IPS-18a (cell line): ENCODE measurements around the gene CUL1.

Experiments
- H3K27ac ChIP-seq: one replicate; pipeline ENCODE4 v1.5.1; 2013; ENCODE audit warnings: low read length
- H3K27me3 ChIP-seq: one replicate; pipeline ENCODE4 v1.6.1; 2013; ENCODE audit warnings: mild to moderate bottlenecking, low read length; ENCODE audit not compliant: control insufficient read depth, insufficient read depth
- H3K36me3 ChIP-seq: one replicate; pipeline ENCODE4 v1.6.1; 2013; ENCODE audit warnings: low read depth, low read length; ENCODE audit not compliant: control insufficient read depth
- H3K4me1 ChIP-seq: one replicate; pipeline ENCODE4 v1.6.1; 2013; ENCODE audit warnings: low read depth, low read length; ENCODE audit not compliant: control insufficient read depth
- H3K4me3 ChIP-seq: one replicate; pipeline ENCODE4 v1.5.1; 2013; ENCODE audit warnings: low read length
- H3K9ac ChIP-seq: one replicate; pipeline ENCODE4 v1.6.1; 2013; ENCODE audit warnings: mild to moderate bottlenecking, low read length, moderate library complexity
- H3K9me3 ChIP-seq: one replicate; pipeline ENCODE4 v1.6.1; 2013; ENCODE audit warnings: low read depth, low read length; ENCODE audit not compliant: control insufficient read depth

Gene CUL1

GRCh38 chr7:148722340-148723165 is 23.9 kb downstream of the CUL1 start:
- no peaks in the 10 kb centered on the region for H3K36me3 ChIP-seq
- H3K9me3 ChIP-seq: no peaks in the 10 kb centered on the region
- H3K4me1 ChIP-seq: peaks cover 18% of the 10 kb centered on the region
- H3K27me3 ChIP-seq: no peaks in the 10 kb centered on the region
- H3K9ac ChIP-seq: no peak overlapping the region
- no peak overlapping the region for H3K4me3 ChIP-seq
- H3K27ac ChIP-seq: no peak overlapping the region

GRCh38 chr7:148723166-148723559 is 24.5 kb downstream of the CUL1 start:
- Histone ChIP-seq H3K9me3 (no peaks in the 10 kb centered on the region), H3K4me3 (no peak overlapping the region), H3K9ac (no peak overlapping the region), H3K4me1 (peaks cover 18% of the 10 kb centered on the region), H3K27ac (no peak overlapping the region), H3K36me3 (no peaks in the 10 kb centered on the region), H3K27me3 (no peaks in the 10 kb centered on the region)

GRCh38 chr7:148723846-148724245 is 25.1 kb downstream of the CUL1 start:
- Histone ChIP-seq H3K9me3 (no peaks in the 10 kb centered on the region), H3K27ac (no peak overlapping the region), H3K27me3 (no peaks in the 10 kb centered on the region), H3K9ac (no peak overlapping the region), H3K4me1 (peaks cover 18% of the 10 kb centered on the region), H3K36me3 (no peaks in the 10 kb centered on the region), H3K4me3 (no peak overlapping the region)

GRCh38 chr7:148726385-148726784 is 27.7 kb downstream of the CUL1 start:
- no peaks in the 10 kb centered on the region for H3K9me3 ChIP-seq
- no peak overlapping the region for H3K27ac ChIP-seq
- H3K4me3 ChIP-seq: no peak overlapping the region
- H3K27me3 ChIP-seq: no peaks in the 10 kb centered on the region
- peaks cover 10% of the 10 kb centered on the region for H3K36me3 ChIP-seq
- peaks cover 9% of the 10 kb centered on the region for H3K4me1 ChIP-seq
- no peak overlapping the region for H3K9ac ChIP-seq

- Histone ChIP-seq H3K4me3 (no peak overlapping the region), H3K9ac (no peak overlapping the region), H3K27me3 (no peaks in the 10 kb centered on the region), H3K36me3 (peaks cover 20% of the 10 kb centered on the region), H3K4me1 (peaks cover 1% of the 10 kb centered on the region), H3K9me3 (no peaks in the 10 kb centered on the region), H3K27ac (no peak overlapping the region)
These were observed 29.0 kb downstream of the CUL1 start for GRCh38 chr7:148727501-148728278.

GRCh38 chr7:148729984-148730733 is 31.5 kb downstream of the CUL1 start:
- Histone ChIP-seq H3K9ac (no peak overlapping the region), H3K9me3 (no peaks in the 10 kb centered on the region), H3K4me3 (no peak overlapping the region), H3K27ac (no peak overlapping the region), H3K27me3 (no peaks in the 10 kb centered on the region), H3K4me1 (no peaks in the 10 kb centered on the region), H3K36me3 (peaks cover 39% of the 10 kb centered on the region)

- H3K27ac ChIP-seq: no peak overlapping the region
- peaks cover 40% of the 10 kb centered on the region for H3K36me3 ChIP-seq
- no peak overlapping the region for H3K9ac ChIP-seq
- no peaks in the 10 kb centered on the region for H3K27me3 ChIP-seq
- no peaks in the 10 kb centered on the region for H3K9me3 ChIP-seq
- no peaks in the 10 kb centered on the region for H3K4me1 ChIP-seq
- no peak overlapping the region for H3K4me3 ChIP-seq
These were observed 34.2 kb downstream of the CUL1 start for GRCh38 chr7:148732862-148733261.

GRCh38 chr7:148733496-148733895 is 34.8 kb downstream of the CUL1 start:
- no peaks in the 10 kb centered on the region for H3K9me3 ChIP-seq
- no peak overlapping the region for H3K4me3 ChIP-seq
- H3K9ac ChIP-seq: no peak overlapping the region
- H3K27ac ChIP-seq: no peak overlapping the region
- peaks cover 46% of the 10 kb centered on the region for H3K36me3 ChIP-seq
- no peaks in the 10 kb centered on the region for H3K4me1 ChIP-seq
- no peaks in the 10 kb centered on the region for H3K27me3 ChIP-seq

- H3K27me3 ChIP-seq: no peaks in the 10 kb centered on the region
- H3K9ac ChIP-seq: no peak overlapping the region
- H3K27ac ChIP-seq: no peak overlapping the region
- no peaks in the 10 kb centered on the region for H3K9me3 ChIP-seq
- H3K4me3 ChIP-seq: no peak overlapping the region
- H3K4me1 ChIP-seq: no peaks in the 10 kb centered on the region
- peaks cover 49% of the 10 kb centered on the region for H3K36me3 ChIP-seq
These were observed 36.4 kb downstream of the CUL1 start for GRCh38 chr7:148735141-148735540.

GRCh38 chr7:148735967-148736366 is 37.3 kb downstream of the CUL1 start:
- Histone ChIP-seq H3K9me3 (no peaks in the 10 kb centered on the region), H3K36me3 (peaks cover 50% of the 10 kb centered on the region)

GRCh38 chr7:148738737-148739535 is 40.2 kb downstream of the CUL1 start:
- Histone ChIP-seq H3K36me3 (peaks cover 34% of the 10 kb centered on the region), H3K4me1 (no peaks in the 10 kb centered on the region), H3K4me3 (no peak overlapping the region), H3K9me3 (no peaks in the 10 kb centered on the region), H3K27ac (no peak overlapping the region), H3K27me3 (no peaks in the 10 kb centered on the region), H3K9ac (no peak overlapping the region)

More at GRCh38 chr7:148735967-148736366, 37.3 kb downstream of the CUL1 start:
- Histone ChIP-seq H3K27me3 (no peaks in the 10 kb centered on the region), H3K27ac (no peak overlapping the region), H3K9ac (no peak overlapping the region), H3K4me1 (no peaks in the 10 kb centered on the region), H3K4me3 (no peak overlapping the region)
